HepG2 (cell line): ENCODE data around the gene GALNT10.

ENCODE experiments used
- CHD2 ChIP-seq: IDR thresholded peaks from 2 replicates; pipeline ENCODE4 v1.6.1; 2011; ENCODE audit warnings: low read depth, low read length, improper control_type of control experiment
- PTBP1 ChIP-seq: fragments of 200-400 bp; formaldehyde crosslinking; IDR thresholded peaks from 2 replicates; pipeline ENCODE4 v1.6.1; 2018; ENCODE audit warnings: low read length, low read depth; ENCODE audit not compliant: poor library complexity, severe bottlenecking
- RNF2 ChIP-seq: fragments of 450-650 bp; conservative IDR thresholded peaks from 2 replicates; pipeline ENCODE4 v1.6.1; 2016; ENCODE audit warnings: low read depth
- TF ChIP-seq, protein P1 (sequence below): sonication (generic); formaldehyde crosslinking; IDR thresholded peaks from 2 replicates; pipeline ENCODE4 v1.5.0; 2020; ENCODE audit warnings: mild to moderate bottlenecking, missing genetic modification reagents, moderate library complexity

DNA sequence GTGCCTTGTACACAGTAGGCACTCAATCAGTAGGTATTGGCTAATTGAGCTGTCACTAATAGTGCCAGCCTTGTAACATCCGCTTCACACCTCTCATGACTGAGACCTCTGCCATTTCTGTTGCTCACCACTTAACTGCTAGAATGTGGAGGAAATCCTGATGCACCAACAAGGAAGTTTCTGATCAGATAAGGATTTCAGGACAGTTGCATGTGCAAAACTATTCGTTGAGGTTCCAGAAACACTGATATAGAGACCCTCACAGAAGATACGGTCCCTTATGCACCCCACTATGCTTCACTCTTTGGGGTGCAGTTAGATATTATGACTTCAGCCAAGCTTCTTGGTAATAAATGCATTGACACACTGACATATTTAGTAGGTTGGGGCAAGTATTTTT, 266.0 kb downstream of the GALNT10 start:
- TF ChIP-seq PTBP1 (no peak), CHD2 (no peak), RNF2 (no peak)
- TF ChIP-seq, protein P1, sequence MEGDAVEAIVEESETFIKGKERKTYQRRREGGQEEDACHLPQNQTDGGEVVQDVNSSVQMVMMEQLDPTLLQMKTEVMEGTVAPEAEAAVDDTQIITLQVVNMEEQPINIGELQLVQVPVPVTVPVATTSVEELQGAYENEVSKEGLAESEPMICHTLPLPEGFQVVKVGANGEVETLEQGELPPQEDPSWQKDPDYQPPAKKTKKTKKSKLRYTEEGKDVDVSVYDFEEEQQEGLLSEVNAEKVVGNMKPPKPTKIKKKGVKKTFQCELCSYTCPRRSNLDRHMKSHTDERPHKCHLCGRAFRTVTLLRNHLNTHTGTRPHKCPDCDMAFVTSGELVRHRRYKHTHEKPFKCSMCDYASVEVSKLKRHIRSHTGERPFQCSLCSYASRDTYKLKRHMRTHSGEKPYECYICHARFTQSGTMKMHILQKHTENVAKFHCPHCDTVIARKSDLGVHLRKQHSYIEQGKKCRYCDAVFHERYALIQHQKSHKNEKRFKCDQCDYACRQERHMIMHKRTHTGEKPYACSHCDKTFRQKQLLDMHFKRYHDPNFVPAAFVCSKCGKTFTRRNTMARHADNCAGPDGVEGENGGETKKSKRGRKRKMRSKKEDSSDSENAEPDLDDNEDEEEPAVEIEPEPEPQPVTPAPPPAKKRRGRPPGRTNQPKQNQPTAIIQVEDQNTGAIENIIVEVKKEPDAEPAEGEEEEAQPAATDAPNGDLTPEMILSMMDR (CRISPR knock-in tag) = no peak
